K562 (cell line): Measurements from ENCODE around the gene CLGN. TPM values are rescaled to one million over a fixed set of nuclear protein-coding genes. Genes with fewer than 3 reads are reported as not detected.
A peak's percentile ranks its signal among the peaks of the same experiment; 100 is the strongest.

Source experiments
- BCLAF1 ChIP-seq, 2 experiments: fragments of 450-650 bp in 1 of 2; IDR thresholded peaks; 2 replicates each; pipeline ENCODE4 v1.6.1; 2011 to 2017; ENCODE audit warnings: low read depth in 2 of 2, antibody characterized with exemption in 1 of 2, borderline replicate concordance in 1 of 2, low read length in 1 of 2, mild to moderate bottlenecking in 1 of 2, mixed read lengths in 1 of 2; ENCODE audit not compliant: control insufficient read depth in 1 of 2
- CREB3 ChIP-seq: fragments of 450-650 bp; conservative IDR thresholded peaks from 2 replicates; pipeline ENCODE4 v1.6.1; 2016; ENCODE audit warnings: missing genetic modification characterization, low read depth, mild to moderate bottlenecking, missing compliant biosample characterization, moderate library complexity
- DEAF1 ChIP-seq: fragments of 450-650 bp; formaldehyde crosslinking; IDR thresholded peaks from 2 replicates; pipeline ENCODE4 v1.4.0; 2020; ENCODE audit warnings: mild to moderate bottlenecking, moderate library complexity
- ETV6 ChIP-seq, 3 experiments: fragments of 150-350 bp in 1 of 3; sonication (generic) in 1 of 3; formaldehyde crosslinking in 1 of 3; IDR thresholded peaks; 2 replicates each; pipeline versions ENCODE4 v1.6.1 to v1.8.0; 2014 to 2022; ENCODE audit warnings: borderline replicate concordance in 2 of 3, low read depth in 2 of 3, antibody characterized with exemption in 1 of 3, low read length in 1 of 3, mild to moderate bottlenecking in 1 of 3, missing genetic modification reagents in 1 of 3
- FOXA3 ChIP-seq, 2 experiments: fragments of 450-650 bp in 1 of 2; sonication (generic) in 1 of 2; formaldehyde crosslinking; IDR thresholded peaks in 1 of 2; conservative IDR thresholded peaks in 1 of 2; 2 replicates each; pipeline versions ENCODE4 v1.4.0 to v1.8.0; 2020 to 2022; ENCODE audit warnings: mild to moderate bottlenecking in 2 of 2, missing genetic modification reagents in 1 of 2
- HNRNPLL ChIP-seq: fragments of 200-400 bp; formaldehyde crosslinking; IDR thresholded peaks from 2 replicates; pipeline ENCODE4 v1.6.1; 2017; ENCODE audit warnings: low read length, low read depth, mild to moderate bottlenecking; ENCODE audit not compliant: poor library complexity, severe bottlenecking
- ILF3 ChIP-seq: fragments of 450-650 bp; IDR thresholded peaks from 2 replicates; pipeline ENCODE4 v1.6.1; 2018; ENCODE audit warnings: antibody characterized with exemption, mild to moderate bottlenecking, moderate library complexity, borderline replicate concordance
- RERE ChIP-seq: sonication (generic); formaldehyde crosslinking; IDR thresholded peaks from 2 replicates; pipeline ENCODE4 v1.8.0; 2023; ENCODE audit warnings: missing genetic modification reagents, mild to moderate bottlenecking, borderline replicate concordance
- SAFB ChIP-seq: fragments of 200-400 bp; formaldehyde crosslinking; IDR thresholded peaks from 2 replicates; pipeline ENCODE4 v1.6.1; 2017; ENCODE audit warnings: low read depth, low read length, borderline replicate concordance
- SAP30 ChIP-seq: fragments of 200-600 bp; sonication (generic); IDR thresholded peaks from 2 replicates; pipeline ENCODE4 v1.6.1; 2012; ENCODE audit warnings: borderline replicate concordance, low read depth, mild to moderate bottlenecking, moderate library complexity, low read length, control low read depth, inconsistent platforms; ENCODE audit not compliant: insufficient read depth, poor library complexity, severe bottlenecking
- SOX6 ChIP-seq: fragments of 450-650 bp; IDR thresholded peaks from 2 replicates; pipeline ENCODE4 v1.6.1; 2014; ENCODE audit warnings: mild to moderate bottlenecking
- ZNF584 ChIP-seq: fragments of 200-800 bp; sonication (Bioruptor generic); IDR thresholded peaks from 2 replicates; pipeline ENCODE4 v1.6.1; 2016; ENCODE audit warnings: low read depth, mild to moderate bottlenecking, missing genetic modification characterization, missing compliant biosample characterization
- polyA plus RNA-seq, 8 experiments: library from polyadenylated mRNA; depleted of rRNA in 4 of 8; stranded (reverse) in 5 of 8; unstranded in 3 of 8; fragments of >200 nt; fragmentation: Nextera tagmentation in 2 of 8; fragmentation: Illumina TruSeq in 1 of 8; extraction: Ambion mirVana in 2 of 8; extraction: Trizol in 1 of 8; gene quantifications; 2 replicates each; pipeline versions ENCODE4 v1.2.1 to v1.2.3, GENCODE V29; 2011 to 2014; ENCODE audit warnings: inconsistent platforms in 1 of 8, missing spikeins in 1 of 8
- total RNA-seq, 7 experiments: library from RNA; depleted of rRNA in 6 of 7; stranded (reverse); fragments of >200 nt in 6 of 7; fragmentation: Illumina TruSeq in 2 of 7; extraction: Trizol in 2 of 7; gene quantifications; 2 replicates each; pipeline versions ENCODE4 v1.2.1 to v1.2.3, GENCODE V29; 2011 to 2021; ENCODE audit warnings: low replicate concordance in 1 of 7

The CLGN gene
- total and polyA plus RNA-seq, 9 of the 15 experiments (the other 6 are each of a cell fraction or from before 2014, with no cell fraction given): 0.22 to 3.6 (median 2.7) TPM

- TF ChIP-seq ETV6 (IDR thresholded peaks at IDR 0.05; ENCODE audit: borderline replicate concordance in 1 of 2, low read depth in 2 of 2, low read length in 1 of 2): no peak
- TF ChIP-seq ETV6 (CRISPR knock-in tag; IDR thresholded peaks at IDR 0.05; ENCODE audit: borderline replicate concordance): no peak
- TF ChIP-seq CREB3 (tag): no peak
- no peak for TF ChIP-seq RERE (CRISPR knock-in tag)
- no peak for TF ChIP-seq FOXA3 (CRISPR knock-in tag; conservative IDR thresholded peaks at IDR 0.05 in 1 of 2, IDR thresholded peaks at IDR 0.05 in 1 of 2)
- peak; percentile 8 for TF ChIP-seq SOX6
- TF ChIP-seq ZNF584 (CRISPR knock-in tag): no peak
- TF ChIP-seq SAFB: peak; percentile 11; the same call in 1 of the 2 replicates
- TF ChIP-seq DEAF1 (CRISPR knock-in tag): no peak
- no peak for TF ChIP-seq ILF3
- peak; percentile 44 for TF ChIP-seq HNRNPLL
- TF ChIP-seq BCLAF1 (IDR thresholded peaks at IDR 0.05; ENCODE audit: borderline replicate concordance in 1 of 2, control insufficient read depth in 1 of 2, low read depth in 2 of 2, low read length in 1 of 2): no peak
- TF ChIP-seq SAP30: no peak
These were observed at the start of gene CLGN (continued) for GRCh38 chr4:140427106-140427918.
